HG03060 (cell line): ENCODE data around the gene TAF3.
"Not testable (repeated sequence)": the region's sequence is repeated elsewhere in the genome, so short reads cannot be mapped to it uniquely, and the experiment has no call there.

Experiments
- ATAC-seq: cut with Tn5 transposase; IDR thresholded peaks from one replicate; pipeline ENCODE4 v1.9.1; 2021; ENCODE audit warnings: low read depth, moderate number of reproducible peaks; ENCODE audit not compliant: unreplicated experiment

The TAF3 gene, protein sequence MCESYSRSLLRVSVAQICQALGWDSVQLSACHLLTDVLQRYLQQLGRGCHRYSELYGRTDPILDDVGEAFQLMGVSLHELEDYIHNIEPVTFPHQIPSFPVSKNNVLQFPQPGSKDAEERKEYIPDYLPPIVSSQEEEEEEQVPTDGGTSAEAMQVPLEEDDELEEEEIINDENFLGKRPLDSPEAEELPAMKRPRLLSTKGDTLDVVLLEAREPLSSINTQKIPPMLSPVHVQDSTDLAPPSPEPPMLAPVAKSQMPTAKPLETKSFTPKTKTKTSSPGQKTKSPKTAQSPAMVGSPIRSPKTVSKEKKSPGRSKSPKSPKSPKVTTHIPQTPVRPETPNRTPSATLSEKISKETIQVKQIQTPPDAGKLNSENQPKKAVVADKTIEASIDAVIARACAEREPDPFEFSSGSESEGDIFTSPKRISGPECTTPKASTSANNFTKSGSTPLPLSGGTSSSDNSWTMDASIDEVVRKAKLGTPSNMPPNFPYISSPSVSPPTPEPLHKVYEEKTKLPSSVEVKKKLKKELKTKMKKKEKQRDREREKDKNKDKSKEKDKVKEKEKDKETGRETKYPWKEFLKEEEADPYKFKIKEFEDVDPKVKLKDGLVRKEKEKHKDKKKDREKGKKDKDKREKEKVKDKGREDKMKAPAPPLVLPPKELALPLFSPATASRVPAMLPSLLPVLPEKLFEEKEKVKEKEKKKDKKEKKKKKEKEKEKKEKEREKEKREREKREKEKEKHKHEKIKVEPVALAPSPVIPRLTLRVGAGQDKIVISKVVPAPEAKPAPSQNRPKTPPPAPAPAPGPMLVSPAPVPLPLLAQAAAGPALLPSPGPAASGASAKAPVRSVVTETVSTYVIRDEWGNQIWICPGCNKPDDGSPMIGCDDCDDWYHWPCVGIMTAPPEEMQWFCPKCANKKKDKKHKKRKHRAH

DNA sequence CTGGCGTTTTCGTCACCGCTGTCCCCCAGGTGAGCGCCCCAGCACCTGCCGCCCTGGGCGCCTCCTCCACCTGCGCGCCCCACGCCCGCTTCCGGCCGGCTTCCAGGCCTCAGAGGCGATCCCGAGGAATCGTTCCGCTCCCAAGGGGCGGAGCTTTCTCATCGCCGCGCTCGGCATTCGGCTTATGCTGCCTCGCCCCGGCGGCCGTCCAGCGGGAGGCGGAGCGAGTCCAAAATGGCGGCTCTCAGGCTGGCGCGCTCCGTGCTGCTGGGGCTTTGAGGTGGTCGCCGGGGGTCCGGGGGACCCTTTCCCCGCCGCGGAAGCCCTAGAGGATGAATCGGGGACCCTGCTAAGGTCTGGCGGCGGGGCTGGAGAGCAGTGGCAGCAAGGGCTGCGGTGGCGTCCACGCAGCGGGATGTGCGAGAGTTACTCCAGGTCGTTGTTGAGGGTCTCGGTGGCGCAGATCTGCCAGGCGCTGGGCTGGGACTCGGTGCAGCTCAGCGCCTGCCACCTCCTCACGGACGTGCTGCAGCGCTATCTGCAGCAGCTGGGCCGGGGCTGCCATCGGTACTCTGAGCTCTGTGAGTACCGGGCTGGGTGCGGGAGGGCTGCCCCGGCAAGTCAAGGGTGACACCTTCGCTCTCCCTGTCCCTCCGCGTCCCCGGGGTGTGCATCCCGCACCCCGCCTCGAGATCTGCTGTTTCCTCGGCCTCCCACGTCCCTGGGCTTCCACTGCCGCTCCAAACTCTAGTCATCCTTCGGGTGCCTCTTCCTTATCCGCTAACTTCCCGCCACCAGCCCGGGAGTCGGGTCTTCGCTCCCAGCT, at the start of gene TAF3:
TAF3 (plus strand) TSS at position 211 of the 826 bp plus-strand sequence; CDS start at position 416, 205 bp downstream.
- peak; percentile 85 for ATAC-seq

DNA sequence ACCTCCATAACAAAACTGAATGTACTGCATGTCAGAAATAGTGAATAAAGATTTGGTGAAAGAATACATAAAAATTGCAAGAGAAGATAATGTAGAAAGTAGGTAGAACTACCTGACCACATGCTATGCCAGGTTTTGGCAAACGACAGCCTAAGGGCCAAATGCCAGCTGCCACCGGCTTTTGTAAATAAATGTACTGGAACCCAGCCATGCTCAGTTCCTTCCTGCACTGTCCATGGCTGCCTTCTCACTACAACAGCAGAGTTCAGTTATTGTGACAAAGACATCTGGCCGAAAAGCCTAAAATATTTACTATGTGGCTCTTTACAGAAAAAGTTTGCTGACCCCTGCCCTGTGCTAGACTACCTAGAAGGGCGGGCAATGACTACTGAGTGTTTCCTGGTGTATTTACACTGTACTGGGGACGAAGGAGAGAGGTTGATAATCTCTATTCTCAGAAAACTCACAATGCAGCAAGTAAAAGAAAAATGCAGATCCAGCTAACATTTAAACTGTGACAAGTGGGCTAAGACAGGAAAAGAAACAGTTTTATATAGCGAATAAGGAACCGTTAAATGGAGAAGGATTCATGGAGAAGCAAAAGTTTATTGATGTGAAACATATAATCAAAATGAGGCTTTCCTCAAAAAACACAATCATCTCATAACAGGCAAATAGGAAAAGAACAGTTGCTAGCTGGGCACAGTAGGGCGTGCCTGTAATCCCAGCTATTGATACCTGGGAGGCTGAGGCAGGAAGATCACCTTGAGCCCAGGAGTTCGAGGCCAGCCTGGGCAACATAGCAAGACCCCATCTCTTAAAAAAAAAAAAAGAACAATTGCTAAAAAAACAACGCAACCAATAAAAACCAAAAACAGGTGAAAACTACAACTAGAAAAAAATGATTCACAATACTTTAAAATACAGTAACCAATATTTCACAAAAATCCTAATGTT, 44.2 kb upstream of the TAF3 start:
- no peak for ATAC-seq

DNA sequence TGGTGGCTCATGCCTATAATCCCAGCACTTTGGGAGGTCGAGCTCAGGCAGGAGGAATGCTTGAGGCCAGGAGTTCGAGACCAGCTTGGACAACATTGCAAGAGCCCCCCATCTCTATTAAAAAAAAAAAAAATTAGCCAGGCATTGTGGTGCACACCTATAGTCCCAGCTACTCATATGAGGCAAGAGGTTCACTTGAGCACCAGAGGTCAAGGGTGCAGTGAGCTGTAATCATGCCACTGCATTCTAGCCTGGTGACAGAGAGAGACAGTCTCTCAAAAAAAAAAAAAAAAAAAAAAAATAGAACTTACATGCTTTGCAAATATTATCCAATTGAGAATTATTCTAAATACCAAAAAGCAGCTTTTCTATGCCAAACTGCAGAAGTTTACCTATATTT, 41.5 kb upstream of the TAF3 start:
- no peak for ATAC-seq

DNA sequence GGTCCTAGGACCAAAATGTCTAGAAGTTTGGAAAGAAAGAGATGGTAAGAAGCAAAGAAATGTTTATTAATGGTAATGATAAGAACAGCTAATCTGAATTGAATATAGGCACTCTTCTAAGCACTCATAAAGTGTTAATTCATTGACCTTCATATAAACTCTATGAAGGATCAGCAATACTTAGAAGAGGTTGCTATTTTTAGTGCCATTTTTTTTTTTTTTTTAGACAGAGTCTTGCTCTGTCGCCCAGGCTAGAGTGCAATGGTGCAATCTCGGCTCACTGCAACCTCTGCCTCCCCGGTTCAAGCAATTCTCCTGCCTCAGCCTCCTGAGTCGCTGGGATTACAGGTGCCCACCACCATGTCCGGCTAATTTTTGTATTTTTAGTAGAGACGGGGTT, 36.1 kb upstream of the TAF3 start:
- ATAC-seq: not testable (repeated sequence)

DNA sequence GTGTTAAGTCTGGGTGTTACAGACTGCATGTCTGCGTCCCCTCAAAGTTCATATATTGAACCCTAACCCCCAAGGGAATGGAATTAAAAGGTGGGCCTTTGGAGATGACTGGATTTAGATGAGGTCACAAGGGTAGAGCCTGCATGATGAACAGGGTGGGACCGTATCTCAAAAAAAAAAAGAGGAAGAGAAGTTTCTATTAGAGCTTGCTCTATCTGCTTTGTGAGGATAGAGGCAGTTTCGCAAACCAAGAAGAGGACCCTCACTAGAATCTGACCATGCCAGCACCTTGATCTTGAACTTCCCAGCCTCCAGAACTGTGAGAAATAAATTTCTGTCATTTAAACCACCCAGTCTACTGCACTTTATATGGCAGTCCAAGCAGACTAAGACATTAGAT, 31.9 kb upstream of the TAF3 start:
- ATAC-seq: no peak

DNA sequence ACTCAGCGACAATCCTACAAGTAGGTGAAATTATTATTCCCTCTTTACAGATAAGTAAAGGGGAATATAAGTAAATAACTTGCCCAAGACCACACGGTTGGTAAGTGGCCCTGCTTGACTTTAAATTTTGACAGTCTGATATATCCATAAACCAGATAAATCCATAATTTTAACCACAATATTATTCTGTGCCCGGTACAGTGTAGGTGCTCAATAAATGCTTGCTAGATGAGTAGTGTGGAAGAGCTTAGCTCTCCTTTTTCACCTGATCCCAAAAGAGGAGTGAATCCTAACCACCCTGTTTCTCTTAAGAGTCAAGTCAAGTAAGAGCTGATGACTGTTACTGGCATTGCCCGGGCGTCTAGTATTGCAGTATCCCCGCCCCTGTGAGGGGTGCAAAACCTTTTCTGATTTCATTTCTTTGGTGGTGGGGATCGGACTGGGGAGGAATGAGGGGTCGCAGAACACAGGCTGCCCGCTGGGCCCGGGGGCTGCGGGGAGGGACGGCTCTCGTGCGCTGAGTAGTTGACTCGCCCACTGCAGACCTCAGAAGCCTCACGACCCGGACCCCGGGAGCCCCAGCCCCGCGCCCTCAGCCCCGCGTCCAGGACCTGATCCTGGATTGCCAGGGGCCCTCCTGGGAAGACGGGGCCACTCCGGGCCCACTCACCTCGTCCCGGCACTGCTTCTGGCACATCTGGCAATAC, 31.0 kb upstream of the TAF3 start:
- ATAC-seq: peak; percentile 7

DNA sequence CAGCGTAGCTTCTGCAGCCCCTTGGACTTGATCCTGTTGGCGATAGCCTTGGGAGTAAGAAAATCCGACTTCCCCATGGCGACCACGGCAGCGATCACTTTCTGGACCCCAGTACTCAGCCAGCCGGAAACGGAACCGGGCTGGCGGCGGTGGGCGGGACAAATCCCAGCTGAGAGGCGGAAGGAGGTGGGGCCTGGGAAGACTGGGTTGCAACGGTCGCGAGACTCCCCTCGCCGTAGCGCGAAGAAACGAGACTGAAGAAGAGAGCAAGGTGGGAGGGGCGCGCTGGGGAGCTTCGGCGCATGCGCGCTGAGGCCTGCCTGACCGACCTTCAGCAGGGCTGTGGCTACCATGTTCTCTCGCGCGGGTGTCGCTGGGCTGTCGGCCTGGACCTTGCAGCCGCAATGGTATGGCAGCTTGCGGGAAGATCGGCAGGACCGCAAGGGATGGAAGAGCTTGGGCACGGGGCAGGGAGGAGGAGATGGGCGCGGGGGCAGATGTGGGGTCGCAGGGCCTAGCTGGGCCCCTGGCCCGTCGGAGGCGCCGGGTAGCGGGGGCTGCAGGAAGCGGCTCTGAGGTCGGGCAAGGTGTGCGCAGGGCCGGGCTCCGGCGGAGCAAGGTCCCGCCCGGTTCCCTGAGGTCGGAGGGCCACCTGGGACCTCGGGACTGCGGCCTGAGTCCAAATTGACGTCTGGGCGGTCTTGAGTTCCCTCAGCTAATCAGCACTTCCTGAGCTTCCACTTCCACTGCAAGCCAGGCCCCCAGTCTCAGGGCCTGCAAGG, 30.3 kb upstream of the TAF3 start, which contains the start of the genes ATP5F1C and KIN:
ATP5F1C (plus strand) TSS at position 321 of the 782 bp plus-strand sequence; CDS start at position 352, 31 bp downstream.
KIN (minus strand) TSS at position 137 of the 782 bp plus-strand sequence; CDS start at position 77, 60 bp downstream.
- peak; percentile 90 for ATAC-seq

DNA sequence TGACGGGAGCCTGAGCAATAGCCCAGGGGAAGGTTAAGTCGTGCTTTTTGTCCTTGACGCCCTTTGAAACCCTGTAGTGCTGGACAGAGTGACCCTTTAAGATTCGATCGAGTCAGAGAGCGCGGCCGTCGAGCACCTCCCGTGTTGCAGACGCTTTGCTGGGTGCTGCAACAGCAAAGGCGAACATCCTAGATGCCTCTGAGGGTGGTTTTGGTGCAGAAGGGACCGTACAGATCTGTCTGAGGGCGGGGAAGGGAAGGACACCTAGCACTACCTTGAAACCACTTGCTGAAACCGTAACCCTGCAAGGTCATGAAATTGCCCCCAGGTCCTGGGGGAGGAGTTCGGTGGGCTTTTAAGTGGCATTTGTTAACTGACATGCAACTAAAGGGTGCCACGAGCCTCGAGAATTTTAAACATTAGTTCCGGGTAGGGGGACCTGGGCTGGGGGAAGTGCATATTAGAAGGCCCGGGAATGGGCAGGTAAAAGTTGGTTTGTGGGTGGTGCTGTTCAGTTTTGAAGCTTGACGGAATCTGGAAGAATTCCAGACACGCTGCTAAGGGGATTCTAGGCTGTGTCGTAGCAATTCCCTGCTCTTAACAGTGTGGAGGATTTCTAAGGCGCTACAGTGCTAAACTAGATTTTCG, 29.5 kb upstream of the TAF3 start:
- ATAC-seq: peak; percentile 6

DNA sequence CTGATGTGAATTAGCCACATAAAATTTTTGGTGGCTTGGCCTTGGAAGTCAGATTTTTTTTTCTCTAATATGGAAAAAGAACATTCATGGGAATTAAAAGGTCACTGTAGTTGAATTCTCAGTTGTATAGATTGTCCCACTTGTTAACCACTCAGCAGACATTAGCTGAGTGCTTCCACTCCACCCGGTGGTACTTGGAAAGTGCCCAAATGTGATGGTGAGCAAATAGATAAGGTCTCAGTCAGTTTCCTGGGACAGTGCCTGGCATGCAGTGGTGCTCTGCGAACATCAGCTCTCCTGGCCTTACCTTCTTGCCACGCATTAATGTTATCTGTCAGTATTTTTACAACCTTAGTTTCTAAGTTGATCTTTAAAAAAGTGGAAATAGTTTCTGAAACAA, 28.9 kb upstream of the TAF3 start:
- ATAC-seq: no peak

DNA sequence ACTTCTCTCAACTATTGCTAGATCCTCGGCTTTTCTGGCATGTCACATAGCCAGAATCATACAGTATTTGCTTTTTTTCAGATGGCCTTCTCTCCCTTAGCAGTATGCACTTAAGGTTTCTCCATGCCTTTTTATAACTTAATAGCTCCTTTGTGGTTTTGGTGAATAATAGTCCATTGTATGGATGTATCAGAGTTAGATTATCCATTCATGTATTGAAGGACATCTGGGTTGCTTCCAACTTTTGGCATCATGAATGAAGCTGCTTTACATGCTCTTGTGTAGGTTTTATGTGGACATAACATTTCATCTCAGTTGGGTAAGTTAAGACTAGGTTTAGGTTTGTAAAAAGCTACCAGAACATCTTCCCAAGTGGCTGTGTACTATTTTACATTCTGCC, 25.8 kb upstream of the TAF3 start:
- ATAC-seq: no peak

DNA sequence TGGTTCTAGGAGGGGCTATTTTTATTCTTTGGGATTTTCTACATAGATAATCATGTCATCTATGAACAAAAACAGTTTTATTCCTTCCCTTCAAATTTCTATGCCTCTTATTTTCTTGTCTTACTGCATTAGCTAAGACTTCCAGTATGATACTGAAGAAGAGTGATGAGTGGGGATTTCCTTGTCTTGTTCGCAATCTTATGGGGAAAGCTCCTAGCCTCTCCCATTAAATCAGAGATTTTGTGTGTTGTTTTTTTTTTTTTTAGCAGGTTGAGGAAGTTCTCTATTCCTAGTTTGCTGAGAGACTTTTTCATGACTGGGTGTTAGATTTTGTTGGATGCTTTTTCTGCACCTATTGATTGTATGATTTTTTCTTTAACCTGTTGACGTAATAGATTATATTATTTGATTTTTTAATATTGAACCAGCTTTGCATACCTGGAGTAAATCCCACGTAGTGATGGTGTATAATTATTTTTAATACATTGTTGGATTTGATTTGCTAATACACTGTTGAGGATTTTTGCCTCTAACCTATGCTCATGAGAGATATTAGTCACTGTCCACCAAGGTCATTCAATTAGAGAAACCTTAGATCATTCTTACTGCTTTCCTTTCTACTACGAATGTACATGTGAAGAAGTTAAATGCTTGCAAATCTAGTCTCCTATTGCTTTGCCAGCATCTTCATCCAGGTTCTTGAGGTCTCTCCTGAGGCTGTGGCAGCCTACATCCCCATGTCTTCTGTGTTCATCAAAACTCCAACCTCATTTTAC, 23.9 kb upstream of the TAF3 start:
- ATAC-seq: no peak

DNA sequence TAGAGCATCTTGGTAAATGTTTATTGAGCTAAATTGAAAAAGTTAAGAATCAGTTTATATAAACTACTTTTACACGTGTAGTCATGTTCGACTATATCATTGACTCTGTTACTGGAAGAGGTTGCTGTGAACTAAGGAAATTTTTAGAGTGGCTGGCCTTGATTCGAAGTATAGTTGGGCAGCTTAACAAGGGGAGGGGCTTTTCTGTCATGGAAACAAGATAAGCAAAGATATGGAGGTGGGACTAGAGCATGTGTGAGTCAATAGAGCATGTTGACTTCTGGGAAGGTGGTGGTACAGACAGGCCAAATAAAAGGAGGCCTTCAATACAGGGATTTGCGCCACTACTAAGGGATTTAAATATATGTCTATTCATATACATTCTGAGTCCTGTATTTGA, 22.7 kb upstream of the TAF3 start:
- ATAC-seq: no peak

DNA sequence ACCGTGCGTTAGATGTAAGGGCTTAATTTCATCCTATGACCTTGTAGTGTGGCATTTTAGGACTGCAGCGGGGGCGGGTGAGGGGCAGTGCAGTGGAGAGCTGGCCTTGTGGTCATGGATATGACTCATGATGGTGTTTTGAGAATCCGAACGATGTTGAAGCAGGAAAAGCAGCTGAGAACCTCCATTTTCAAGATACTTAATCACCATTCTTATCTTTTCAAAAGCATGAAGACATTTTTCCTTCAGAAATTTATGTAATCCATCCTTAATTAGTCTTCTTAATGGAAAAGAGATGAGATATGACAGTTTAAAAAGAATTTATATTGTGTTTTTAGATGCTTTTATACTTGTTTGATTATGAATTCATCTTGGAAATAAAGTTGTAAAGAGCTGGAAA, 20.7 kb upstream of the TAF3 start:
- no peak for ATAC-seq

DNA sequence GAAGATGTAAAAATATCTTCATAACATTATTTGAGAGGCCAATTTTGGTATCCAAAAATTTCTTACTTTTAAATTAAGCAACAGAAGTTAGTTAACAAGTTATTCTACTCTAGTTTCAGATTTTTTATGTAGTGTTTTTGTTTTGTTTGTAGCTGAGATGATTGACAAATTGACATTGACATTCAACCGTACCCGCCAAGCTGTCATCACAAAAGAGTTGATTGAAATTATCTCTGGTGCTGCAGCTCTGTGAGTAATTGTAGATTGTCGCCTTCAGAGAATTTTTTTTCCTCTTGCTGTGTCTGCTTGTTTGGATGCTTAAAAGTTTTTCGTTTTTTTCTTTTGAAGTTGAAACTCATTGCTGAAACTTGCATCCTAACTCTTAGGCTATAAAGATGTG, 15.7 kb upstream of the TAF3 start:
- ATAC-seq: no peak

DNA sequence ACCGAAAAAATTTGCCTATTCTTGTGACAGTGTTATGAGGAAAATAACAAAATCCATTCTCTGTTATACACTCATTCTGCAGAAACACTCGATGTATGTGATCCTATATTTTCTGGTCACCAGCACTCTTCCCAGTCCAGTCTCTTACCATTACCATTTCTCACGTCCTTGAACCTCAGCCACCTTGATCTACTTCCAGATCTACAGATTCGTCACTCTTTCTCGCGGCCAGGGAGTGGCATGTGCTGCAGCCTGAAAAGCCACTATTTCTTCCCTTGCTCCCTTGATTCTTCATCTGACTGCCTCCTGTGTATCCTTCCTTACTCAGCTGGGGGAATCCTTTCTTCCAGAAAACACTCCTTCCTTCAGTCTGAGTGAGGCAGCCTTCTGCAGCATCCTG, 14.1 kb upstream of the TAF3 start:
- no peak for ATAC-seq

DNA sequence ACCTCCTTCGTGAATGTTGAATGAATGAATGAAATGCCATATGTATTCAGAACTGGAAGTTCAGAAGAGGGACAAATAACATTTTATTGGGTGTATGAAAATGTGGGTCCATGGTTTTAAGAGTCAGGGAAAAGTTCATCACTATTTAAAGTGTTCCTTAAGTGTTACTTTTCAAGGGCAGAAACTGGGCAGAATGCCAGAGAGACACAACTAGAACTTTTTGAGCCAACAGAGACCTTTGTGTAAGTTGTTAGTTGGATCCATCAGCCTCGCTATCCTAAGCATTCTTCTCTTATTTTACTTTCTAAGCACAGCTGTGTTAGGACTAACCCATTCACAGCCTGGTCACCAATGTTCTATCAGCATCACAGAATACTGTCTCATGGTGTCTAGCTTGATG, 13.6 kb upstream of the TAF3 start:
- no peak for ATAC-seq
